Stimulated activated CD4-positive, alpha-beta T cell treated with anti-CD3 and anti-CD28 coated beads, Interleukin-15, amount 100 ng/mL, for 1 hour (primary cell): ENCODE data around the gene DPY19L2.
"Not testable (repeated sequence)": the region's sequence is repeated elsewhere in the genome, so short reads cannot be mapped to it uniquely, and the experiment has no call there.

Experiments used
- DNase-seq, 2 donors: peaks; one replicate each; pipeline ENCODE4 v3.0.0-alpha.2; 2020; ENCODE audit warnings: low read depth in 1 of 2, low spot score in 1 of 2

Gene DPY19L2

DNA sequence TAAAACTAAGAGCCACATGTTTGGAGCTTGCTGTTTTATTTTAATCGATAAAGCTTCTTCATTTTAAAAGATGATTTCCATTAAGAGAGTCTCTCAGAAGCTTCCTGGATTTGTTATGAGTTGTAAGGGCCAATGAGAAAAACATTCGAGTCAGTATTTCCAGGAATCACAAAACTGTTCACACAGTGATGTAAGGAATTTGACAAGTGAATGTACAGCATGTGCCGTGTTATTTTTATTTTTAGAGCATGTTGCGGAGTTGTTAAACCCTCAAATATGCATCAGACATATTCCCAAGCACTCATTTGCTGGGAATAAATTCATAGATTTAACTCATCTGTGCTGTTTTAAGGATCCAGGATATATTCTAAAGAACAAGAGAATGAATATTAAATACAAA is 129.6 kb downstream of the DPY19L2 start:
- not testable (repeated sequence) for DNase-seq

DNA sequence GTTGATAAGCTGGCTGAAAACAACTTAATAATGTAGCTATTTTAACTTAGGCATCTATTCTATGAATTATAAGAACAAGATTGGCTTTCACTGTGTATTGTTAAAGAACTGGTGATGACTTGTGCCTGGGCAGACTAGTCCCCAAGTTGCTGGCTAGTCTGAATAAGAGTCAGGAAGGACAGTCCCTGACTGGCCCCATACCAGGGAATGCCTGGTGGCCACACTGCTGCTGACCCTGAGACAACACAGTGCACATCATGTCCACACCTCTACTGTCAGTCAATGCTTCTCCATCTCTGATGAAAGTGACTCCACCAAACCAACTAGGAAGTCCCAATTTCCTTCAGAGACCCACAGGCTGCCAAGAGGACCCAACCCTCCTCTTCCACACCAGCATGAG is 130.5 kb downstream of the DPY19L2 start:
- not testable (repeated sequence) for DNase-seq

DNA sequence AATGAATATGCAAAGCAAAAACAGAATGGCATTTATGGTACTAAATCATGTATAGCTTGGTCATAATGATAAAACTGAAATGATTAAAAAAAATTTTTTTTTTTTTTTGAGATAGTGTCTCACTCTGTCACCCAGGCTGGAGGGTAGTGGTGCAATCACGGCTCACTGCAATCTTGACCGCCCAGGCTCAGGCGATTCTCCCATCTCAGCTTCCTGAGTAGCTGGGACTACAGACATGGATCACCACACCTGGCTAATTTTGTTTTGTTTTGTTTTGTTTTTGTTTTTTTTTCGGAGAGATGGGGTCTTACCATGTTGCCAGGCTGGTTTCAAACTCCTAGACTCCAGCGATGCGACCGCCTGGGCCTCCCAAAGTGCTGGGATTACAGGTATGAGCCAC is 138.7 kb downstream of the DPY19L2 start:
- DNase-seq, result not testable (repeated sequence)

DNA sequence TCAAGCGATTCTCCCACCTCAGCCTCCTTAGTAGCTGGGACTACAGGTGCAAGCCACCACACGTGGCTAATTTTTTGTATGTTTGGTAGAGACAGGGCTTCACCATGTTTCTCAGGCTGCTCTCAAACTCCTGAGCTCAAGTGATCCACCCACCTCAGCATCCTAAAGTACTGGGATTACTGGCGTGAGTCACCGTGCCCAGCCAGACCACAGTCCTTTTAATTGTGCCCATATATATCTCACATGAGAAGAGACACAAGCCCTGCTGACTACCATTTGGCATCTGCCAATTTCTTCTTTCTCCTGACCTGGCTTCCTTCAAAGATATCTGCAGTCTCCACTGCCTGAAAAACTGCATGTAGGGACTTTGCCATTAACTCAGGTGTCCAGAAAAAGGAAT is 142.5 kb downstream of the DPY19L2 start:
- DNase-seq, result no peak

DNA sequence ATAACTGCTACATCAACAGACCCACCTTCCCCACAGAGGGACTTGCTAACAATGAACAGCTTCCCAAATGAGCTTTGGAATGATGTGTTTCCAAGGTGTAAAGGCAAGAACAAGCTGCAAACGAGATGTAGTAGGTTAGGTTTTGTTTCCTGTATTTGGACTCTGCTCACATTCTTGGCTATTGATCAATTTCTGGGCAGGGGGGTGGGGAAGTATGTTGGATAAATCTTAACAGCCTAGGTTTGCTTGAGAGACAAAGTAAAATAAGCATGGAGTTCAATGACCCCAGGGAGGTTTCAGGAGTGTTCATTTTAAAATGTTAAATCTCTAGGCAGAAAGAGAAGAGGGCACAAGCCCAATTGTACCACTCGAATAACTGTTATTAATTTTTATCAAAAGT is 146.6 kb downstream of the DPY19L2 start:
- DNase-seq, result no peak
